Mesenteric fat pad (tissue), 1 donor: ENCODE measurements around the gene TFDP1. TPM values are rescaled to one million over a fixed set of nuclear protein-coding genes. Genes with fewer than 3 reads are reported as not detected.
"Not testable (repeated sequence)": the region's sequence is repeated elsewhere in the genome, so short reads cannot be mapped to it uniquely, and the experiment has no call there.

Experiments
- DNase-seq: peaks from one replicate; pipeline ENCODE4 v3.0.0-alpha.2; 2020; ENCODE audit warnings: low spot score
- total RNA-seq: library from RNA; stranded (reverse); fragmentation: NEBNext Ultra II Directional; extraction: Animal tissue kit (Norgen Biotek cat#: 25700); gene quantifications from one replicate; pipeline ENCODE4 v1.2.1, GENCODE V29; 2021
- donor health status: DM: yes; HTN: yes; CAD: no.

Gene TFDP1
- total RNA-seq, 1 donor from 2014 or later = 66.4 TPM

DNA sequence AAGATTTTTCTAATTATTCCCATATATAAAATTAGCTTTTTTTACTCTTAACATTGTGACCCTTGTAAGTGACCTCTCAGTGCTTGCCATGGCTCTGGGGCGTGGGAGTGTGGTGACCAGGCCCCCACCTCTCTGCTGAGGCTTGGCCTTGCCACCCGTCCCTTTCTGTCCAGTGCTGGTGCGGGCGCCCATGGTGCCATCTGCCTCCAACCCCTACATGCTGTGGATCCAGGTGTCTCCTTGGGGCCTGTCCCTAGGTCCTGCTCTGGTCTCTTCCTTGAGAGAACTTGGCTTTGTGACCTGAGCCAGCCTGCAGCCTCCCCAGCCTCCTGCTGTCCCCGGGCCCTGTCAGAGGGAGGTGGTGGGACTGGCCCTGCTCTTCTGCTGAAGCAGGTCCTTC, 27.4 kb downstream of the TFDP1 start:
- no peak for DNase-seq

DNA sequence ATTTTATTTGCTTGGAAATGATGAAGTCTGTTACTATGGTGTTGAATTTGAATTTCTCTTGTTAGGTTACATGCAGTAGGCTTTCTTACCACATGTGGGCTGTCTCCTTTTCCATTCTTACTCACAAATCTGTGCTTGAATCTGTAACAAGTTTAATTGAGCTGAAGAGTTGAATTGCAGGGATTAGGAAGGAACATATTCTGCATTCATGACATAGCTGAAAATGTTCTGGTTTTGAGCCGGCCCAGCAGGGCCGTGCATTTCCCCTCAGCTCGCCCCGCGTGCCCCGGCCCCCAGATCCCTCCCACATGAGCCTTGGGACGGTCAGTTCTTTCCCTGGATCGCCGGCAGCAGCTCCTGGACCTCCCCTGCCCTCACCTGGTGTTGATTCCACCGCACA, 28.1 kb downstream of the TFDP1 start:
- no peak for DNase-seq

DNA sequence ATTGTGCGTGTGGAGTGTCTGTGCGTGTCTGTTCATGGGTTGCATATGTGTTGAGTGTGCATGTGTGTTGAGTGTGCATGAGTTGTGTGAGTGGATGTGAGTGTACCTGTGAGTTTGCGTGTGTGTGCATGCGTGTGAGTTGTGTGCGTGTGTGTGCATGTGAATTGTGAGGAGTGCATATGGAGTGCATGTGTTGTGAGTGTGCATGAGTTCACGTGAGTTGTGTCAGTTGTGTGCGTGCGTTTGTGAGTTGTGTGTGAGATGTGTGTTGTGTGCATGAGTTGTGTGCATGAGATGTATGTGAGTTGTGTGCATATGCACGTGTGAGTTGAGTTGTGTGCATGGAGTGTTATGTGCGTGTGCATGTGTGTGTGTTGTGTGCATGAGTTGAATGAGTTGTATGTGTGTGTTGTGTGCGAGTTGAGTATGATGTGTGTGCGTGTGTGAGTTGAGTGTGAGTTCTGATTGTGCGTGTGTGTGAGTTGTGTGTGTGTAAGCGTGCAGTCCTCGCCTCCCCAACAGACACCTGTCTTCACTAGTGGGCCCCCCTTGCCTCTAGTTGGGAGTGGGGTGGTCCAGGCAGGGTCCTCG, 29.3 kb downstream of the TFDP1 start:
- DNase-seq = no peak

DNA sequence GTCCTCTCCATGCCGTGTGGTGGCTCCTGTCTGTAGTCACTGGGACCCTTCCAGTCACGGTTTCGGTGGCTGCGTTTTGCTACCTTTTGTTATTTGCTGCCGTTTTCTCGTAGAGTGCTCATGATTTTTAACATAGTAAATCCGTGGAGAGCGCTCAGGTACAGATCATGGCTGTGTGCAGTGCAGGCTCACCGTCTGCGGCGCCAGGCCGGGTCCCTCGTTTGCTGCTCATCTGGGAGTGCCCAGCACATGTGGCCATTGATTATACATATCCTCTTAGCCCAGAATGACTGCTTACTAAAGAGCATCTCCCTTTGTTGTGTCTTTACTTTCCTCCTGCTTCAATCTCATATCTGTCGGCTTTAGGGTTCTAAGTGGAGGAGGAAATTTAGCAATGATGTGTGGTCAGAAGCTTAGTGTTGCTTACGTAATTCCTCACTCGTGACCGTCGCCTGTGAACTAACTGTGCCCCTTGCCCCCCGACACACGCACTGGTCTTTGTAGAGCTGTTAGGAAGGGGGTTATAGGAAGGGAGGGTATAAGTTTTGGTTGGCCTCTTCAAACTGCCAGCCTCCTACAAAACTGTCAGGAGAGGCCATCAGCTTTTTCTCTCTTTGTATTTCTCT, 31.8 kb downstream of the TFDP1 start:
- DNase-seq = no peak

DNA sequence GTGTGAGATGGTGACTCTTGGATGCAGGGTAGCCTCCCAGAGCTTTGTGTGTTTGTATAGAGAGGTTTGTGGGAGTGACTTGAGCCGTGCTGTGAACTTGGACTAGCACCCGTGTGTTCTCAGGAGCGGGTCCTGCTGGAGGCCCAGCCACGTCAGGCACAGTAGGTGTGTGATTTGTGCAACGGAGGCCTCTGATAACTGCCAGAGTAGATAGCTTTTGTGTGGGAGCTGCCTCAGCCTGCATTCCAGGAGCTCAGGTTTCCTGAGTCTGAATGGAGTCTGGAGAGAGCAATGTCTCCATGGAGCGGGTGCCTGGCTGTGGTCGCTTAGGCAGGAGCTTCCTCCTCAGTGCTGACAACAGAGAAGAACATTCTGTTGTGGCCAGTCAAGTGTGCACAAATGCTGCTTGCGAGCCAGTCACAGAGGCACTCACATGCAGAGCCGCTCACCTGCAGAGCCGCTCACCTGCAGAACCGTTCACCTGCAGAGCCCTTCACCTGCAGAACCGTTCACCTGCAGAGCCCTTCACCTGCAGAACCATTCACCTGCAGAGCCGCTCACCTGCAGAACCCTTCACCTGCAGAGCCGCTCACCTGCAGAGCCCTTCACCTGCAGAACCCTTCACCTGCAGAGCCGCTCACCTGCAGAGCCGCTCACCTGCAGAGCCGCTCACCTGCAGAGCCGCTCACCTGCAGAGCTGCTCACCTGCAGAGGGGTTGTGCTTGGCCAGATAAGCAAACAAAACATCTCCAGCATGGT, 32.6 kb downstream of the TFDP1 start:
- DNase-seq = no peak

DNA sequence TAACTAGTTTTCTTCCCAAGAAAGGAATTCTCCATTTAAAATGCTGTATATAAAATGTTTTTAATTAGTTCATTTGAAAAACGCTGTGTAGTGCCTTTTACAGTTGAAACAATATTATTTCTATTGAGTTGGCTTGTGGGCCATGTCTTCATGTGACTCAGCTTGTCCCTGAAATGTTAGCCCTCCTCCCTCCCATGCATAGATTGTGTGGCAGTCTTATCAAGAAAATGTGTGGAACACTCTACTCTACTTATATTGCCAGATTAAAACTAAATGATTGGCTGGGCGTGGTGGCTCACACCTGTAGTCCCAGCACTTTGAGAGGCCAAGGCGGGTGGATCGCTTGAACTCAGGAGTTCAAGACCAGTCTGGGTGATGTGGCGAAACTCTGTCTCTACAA, 33.4 kb downstream of the TFDP1 start:
- no peak for DNase-seq

DNA sequence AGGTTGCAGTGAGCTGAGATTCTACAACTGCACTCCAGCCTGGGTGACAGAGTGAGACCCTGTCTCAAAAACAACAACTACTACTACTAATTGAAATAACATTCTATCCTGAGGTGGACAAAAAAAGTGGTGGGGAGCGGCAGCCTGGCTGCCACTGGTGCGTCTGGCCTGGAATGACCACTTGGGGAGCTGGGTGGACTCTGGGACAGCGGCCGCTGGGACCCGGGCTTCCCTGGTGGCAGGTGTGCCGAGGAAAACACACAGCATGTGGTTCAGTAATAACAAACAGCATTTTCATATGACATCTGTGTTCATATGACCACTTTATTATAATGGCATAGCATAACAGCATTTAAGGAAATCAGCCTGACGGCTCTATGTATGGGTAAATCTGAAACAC, 33.9 kb downstream of the TFDP1 start:
- no peak for DNase-seq

DNA sequence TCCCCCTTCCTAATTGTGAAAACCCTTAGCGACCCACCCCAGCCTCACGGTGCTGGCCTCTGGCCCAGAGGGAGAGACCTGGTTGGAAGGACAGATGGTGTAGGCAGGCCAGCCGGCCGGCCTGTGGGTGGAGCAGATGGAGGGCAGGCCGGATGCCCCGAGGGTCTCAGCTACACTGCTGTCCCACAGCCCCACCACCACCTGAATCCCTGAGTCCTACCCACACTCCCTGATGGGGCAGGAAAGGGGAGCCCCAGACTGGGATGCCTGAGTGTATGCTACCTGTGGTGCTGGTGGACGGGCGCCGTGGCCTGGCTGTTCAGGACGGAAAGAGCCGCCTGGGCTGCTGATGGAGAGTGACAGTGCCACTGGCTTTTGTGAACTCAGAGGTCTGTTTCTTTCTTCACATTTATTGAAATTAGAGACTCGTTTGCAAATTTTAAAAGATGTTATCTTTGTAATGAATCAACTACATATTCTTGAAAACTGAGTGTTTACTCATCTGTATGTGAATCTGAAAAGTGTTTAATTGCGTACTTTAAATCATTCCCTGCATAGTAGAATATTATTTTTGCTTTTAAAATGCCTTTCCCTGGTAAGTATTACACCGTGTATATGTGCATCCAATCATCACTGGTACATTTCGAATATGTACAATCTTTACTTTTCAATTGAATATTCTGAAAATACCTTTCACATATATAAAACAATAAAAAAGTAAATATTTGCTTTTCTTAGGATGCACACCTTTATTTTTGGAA, 35.7 kb downstream of the TFDP1 start:
- no peak for DNase-seq

DNA sequence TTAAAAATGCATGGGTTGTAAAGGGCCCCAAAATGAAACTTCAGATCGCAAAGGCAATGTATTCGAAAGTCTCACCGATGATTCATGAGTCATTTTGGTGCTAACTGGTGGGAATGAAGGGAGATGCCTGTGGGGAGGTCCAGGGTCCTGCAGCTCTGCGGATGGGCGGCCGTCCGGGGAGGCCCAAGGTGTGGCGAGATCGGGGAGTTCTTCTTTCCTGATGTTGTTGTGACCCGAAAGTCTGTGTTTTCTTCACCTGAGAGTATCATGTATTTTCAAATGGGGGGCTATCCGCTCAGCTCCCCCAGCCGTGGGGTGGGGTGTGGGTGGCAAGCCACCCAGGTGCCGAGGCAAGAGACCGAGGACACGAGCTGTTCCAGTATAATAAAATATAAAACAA, 36.5 kb downstream of the TFDP1 start:
- no peak for DNase-seq

DNA sequence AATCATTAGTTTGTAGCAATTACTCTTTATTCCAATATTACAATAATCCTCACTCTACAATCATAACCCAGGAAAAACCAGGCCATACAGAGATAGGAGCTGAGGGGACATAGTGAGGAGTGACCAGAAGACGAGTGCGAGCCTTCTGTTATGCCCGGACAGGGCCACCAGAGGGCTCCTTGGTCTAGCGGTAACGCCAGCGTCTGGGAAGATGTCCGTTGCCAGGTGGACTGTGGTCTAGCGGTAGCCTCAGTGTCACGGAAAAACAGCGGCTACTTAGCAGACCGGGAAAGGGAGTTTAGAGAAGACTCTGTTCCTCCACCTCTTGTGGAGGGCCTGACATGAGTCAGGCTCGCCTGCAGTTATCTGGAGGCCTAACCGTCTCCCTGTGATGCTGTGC, 36.9 kb downstream of the TFDP1 start:
- not testable (repeated sequence) for DNase-seq

DNA sequence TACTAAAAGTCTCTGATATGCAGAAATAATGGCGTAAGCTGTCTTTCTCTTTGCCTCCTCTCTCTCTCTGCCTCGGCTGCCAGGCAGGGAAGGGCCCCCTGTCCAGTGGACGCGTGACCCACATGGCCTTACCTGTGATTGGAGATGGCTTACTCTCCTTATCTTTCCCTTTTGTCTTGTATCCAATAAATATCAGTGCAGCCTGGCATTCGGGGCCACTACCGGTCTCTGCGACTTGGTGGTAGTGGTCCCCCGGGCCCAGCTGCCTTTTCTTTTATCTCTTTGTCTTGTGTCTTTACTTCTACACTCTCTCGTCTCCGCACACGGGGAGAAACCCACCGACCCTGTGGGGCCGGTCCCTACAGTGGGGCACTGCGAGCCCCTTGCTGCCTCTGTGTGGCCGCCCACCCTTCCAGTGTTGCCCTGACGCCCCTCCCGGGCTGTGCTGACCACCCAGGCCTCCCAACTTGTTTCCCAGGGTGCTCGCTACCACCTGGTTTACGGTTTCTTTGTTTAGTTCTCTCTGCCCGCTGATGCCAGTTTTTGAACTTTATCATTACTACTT, 37.5 kb downstream of the TFDP1 start:
- not testable (repeated sequence) for DNase-seq

DNA sequence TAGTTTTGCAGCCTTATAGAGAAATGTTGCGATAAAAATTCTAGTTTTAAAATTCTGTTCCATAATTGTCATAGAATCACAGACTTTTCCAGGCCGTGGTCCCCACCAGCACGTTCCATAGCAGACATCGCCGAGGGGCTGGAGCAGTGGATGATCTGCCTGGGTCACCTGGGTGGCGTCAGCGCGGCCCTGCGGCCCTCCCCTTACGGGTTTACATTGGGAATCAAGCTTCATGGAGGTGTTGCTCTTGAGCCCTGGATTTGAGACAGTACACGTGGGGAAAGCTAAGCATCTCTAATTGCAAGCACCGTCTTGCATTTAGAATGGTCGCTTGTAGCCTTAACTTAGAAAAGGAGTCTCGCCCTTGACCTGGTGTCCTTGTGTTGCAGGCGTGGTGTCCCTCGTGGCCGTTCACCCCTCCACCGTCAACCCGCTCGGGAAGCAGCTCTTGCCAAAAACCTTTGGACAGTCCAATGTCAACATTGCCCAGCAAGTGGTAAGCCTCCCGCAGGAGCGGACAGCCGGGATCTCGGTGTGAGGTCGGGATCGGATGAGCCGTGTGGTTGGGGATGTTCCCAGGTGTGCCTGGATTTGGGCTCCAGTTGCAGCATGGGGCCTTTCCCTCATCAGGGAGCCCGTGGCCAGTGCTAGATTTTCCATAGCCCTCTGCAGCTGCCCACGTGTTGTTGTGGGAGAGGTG, 38.4 kb downstream of the TFDP1 start:
- DNase-seq = no peak

DNA sequence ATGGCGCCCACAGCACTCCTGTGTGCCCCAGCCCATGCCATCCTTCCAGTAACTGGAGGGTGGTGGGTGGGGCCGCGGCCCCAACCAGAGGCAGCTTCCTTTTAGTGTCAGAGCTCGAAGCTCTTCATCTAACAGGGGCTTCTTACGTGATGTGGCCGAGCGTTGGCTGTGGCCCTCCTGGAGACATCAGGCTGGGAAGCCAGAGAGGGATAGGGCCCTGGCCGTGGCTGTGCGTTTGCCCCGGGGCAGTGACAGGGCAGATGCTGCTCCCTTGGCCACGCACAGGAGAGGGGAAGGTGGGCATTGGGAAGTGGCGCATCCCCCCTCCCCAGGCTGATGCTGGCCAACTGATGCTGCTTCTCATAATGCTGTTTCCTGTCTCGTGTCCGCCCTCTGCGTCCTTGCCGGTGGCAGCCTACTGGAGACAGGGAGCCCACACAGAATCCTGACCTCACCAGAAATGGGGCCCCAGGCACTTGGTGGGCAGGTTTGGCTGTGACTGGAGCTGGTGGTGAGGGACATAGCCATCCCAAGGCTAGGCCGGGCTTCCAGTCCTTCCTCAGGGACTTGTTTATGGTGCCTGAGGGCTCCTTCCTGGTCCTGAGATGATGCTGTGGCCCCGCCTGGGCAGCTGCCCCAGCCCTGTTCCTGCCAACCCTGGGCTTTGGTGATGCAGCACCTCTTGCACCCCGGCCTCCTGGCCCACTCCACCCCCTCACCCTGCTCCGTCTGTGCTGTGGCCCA, 39.1 kb downstream of the TFDP1 start:
- DNase-seq = no peak

DNA sequence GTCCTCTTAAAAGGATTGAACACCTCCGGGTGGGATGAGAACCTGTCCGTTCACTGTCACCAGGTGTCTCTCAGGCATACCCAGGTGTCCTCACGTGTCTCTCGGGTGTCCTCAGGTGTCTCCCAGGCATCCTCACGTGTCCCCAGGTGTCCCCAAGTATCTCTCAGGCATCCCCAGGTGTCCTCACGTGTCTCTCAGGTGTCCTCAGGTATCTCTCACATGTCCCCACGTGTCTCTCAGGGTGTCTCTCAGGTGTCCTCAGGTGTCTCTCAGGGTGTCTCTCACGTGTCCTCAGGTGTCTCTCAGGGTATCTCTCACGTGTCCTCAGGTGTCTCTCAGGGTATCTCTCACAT, 39.7 kb downstream of the TFDP1 start:
- no peak for DNase-seq

DNA sequence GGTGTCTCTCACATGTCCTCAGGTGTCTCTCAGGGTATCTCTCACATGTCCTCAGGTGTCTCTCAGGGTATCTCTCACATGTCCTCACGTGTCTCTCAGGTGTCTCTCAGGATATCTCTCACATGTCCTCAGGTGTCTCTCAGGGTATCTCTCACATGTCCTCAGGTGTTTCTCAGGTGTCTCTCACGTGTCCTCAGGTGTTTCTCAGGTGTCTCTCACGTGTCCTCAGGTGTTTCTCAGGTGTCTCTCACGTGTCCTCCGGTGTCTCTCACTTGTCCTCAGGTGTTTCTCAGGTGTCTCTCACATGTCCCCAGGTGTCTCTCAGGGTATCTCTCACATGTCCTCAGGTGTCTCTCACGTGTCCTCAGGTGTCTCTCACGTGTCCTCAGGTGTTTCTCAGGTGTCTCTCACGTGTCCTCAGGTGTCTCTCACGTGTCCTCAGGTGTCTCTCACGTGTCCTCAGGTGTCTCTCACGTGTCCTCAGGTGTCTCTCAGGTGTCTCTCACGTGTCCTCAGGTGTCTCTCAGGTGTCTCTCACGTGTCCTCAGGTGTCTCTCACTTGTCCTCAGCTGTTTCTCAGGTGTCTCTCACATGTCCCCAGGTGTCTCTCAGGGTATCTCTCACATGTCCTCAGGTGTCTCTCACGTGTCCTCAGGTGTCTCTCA, 40.2 kb downstream of the TFDP1 start:
- not testable (repeated sequence) for DNase-seq

DNA sequence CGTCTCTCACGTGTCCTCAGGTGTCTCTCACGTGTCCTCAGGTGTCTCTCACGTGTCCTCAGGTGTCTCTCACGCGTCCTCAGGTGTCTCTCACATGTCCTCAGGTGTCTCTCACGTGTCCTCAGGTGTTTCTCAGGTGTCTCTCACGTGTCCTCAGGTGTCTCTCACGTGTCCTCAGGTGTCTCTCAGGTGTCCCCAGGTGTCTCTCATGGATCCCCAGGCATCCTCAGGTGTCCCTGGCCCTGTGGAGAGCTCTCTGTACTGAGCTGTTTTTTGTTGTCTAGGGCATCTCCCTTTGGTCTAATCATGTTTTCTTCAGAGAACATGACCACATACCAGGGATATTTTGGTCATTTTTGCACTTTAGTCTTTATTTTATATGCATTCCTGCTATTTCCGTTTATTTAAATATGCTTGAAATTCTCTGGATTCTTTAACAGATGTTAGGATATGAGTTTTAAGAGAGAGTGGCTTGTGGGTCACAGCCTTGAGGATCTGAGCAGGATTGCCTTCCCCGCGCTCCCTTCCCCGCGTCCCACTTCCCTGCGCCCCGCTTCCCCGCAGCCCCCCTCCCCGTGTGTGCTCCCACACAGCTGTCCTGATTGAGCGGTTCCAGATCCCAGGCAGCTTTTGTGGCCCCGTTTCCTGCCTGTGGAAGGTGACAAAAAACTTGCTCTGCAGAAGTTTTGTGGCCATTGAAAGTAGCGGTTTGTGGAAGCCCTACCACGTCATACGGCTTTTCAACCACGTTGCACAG, 41.6 kb downstream of the TFDP1 start:
- DNase-seq = no peak

DNA sequence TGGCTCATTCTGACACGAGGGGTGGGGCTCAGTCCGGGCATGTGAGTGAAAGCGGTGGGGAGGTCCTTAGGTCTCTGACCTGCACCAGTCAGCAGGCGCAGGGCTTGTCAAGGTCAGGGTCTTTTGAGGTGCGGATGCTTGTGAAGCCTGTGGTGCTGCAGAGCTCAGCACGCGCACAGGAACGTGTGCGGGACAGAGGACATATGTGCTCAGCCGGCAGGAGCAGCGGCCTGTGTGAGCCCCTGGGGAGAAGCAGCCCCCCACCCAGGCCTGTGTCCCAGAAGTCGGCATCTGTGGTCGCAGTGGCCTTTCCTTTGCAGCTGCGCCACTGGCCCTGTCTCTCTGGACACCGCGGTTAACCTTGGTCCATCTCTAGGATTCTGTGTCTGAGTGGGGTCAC, 42.6 kb downstream of the TFDP1 start:
- no peak for DNase-seq

DNA sequence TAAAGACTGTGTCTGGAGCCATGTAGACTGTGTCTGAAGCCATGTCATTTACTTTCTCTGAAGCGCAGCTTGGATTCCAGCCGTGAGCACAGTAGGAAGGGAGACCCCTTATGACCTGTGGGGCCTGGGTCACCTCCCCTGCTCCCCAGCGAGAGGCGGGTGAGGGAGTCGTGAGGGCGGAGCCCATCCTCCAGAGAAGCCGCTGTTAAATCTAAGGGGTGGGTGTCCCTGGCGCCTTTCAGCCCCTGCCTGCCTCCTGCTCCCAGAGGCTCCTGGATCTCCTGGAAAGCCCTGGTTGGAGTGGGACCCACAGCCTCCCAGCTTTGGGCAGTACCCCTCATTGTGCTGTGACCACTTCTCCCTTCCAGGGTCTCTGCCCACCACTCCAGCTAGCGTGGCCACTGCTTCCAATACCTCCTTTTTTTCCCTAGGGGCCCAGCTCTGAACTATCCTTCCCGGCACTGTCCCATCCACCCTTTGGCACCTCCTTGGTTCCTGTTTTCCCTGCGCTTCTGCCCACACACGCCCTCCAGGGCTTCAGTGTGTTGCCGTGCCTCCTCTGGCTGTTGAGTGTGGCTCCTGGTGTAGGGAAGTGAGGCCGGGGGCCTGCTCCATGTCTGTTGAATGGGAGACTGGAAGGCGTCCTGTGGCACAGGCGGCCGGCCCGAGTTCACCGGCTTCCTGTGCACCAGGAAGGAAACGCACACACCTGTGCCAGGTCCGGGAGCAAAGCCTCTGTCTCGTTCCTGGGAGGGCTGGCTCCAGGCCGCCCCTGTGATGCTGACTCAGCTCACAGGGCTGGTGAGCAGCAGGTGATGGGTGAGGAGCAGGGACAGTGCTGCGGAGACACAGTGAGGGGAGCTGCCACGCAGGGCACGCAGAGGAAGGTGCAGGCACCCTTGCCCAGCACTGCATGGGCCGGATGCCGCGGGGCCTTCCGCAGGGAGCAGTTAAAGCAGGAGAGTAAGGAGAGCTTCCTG, 44.0 kb downstream of the TFDP1 start:
- DNase-seq = no peak
